Iris pigment epithelial cell (primary cell): ENCODE measurements around the gene HTR1B.

Experiments
- DNase-seq: peaks from one replicate; pipeline ENCODE4 v3.0.0-alpha.2; 2011; ENCODE audit warnings: low read depth

The HTR1B gene, protein sequence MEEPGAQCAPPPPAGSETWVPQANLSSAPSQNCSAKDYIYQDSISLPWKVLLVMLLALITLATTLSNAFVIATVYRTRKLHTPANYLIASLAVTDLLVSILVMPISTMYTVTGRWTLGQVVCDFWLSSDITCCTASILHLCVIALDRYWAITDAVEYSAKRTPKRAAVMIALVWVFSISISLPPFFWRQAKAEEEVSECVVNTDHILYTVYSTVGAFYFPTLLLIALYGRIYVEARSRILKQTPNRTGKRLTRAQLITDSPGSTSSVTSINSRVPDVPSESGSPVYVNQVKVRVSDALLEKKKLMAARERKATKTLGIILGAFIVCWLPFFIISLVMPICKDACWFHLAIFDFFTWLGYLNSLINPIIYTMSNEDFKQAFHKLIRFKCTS

DNA sequence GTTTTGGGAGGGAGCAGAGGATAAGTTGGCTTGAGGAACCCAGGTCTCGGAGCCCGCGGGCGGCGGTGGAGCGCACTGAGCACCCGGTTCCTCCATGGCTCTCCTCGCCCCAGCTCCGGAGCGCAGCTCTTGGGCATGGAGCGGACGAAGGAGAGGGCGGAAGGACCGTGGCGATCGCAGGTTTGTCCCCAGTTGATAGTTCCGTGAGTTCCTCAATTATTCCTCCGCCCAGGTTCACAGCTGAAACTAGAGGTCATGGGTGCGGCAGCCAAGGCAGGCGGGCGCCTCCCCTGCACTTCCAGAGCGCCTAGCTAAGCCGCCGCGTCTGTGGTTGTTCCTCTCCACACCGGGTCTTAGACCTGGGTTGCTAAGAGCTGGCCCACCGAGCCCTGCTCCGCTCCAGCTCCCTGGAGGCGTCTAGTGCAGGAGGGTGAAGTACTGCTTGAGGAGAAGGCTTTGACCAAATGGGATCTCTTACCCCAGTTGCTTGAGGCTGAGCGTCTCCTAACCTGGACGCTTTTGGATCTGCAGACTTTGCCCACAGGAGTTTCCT, at the start of gene HTR1B:
Gene HTR1B (minus strand): TSS at position 184 of the 553 bp plus-strand sequence. CDS start 88 bp downstream, at position 96.
- DNase-seq: peak; percentile 70

GRCh38 chr6:77512554-77512953, 49.3 kb upstream of the HTR1B start:
- DNase-seq: no peak

GRCh38 chr6:77511860-77512259, 48.6 kb upstream of the HTR1B start:
- DNase-seq: no peak

- DNase-seq: peak; percentile 52
Observed at GRCh38 chr6:77502981-77503380, 39.7 kb upstream of the HTR1B start.

GRCh38 chr6:77492530-77492929, 29.2 kb upstream of the HTR1B start:
- DNase-seq: no peak

DNA sequence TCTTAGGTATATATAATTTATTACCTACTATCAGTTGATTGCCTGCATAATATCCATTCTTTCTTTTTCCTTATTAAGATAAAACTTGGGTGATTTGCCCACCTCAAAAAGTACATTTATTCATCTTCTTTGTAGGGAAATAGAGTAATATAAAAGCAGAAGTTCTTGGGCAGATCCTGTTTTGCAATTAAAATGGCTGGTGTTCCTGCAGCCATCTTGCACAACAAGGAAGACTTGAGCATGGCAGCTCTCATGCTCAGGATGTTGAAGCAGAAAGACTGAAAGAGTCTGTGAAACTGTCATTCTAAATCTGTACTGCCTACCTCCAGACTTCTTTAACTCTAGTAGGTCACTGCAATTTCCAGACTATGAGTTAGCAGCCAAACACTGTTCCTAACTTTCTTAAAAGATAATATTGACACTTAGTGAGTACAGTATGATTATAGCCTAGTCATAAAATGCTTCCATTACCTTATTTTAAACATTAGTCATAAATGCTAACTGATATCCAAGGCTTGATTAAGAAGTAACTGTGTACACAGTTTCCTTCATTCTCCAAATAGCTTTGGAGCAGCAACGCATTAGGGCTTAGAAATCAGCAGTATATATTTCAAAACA, 24.6 kb upstream of the HTR1B start:
- no peak for DNase-seq

DNA sequence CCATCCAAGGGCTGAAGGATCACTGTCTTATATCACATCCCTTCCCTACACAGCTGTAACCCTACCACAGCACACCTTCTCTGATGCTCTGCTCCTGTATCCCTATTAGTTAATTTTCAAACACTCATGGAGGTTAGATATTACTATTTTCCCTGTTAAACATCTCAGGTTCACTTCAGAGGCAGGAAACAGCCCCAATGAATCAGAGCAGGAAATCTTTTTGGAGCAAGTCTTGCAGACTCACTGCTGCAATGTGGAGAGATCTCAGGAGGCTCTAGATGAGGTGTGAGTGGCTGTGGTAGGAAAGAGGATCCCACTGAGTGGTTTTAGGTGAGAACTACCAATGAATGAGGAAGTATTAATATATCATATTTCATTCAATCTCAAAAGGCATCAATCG, 19.7 kb upstream of the HTR1B start:
- no peak for DNase-seq

GRCh38 chr6:77474973-77475372, 11.7 kb upstream of the HTR1B start:
- no peak for DNase-seq

GRCh38 chr6:77474286-77474956, 11.1 kb upstream of the HTR1B start:
- no peak for DNase-seq

GRCh38 chr6:77470983-77471382, 7.7 kb upstream of the HTR1B start:
- DNase-seq: peak; percentile 87

GRCh38 chr6:77468939-77469338, 5.6 kb upstream of the HTR1B start:
- DNase-seq: no peak

- DNase-seq: no peak
Observed at GRCh38 chr6:77466451-77467437, 3.5 kb upstream of the HTR1B start.

GRCh38 chr6:77466055-77466450, 2.8 kb upstream of the HTR1B start:
- DNase-seq: peak; percentile 79

- DNase-seq: no peak
Observed at GRCh38 chr6:77464495-77464867, 1.2 kb upstream of the HTR1B start.

DNA sequence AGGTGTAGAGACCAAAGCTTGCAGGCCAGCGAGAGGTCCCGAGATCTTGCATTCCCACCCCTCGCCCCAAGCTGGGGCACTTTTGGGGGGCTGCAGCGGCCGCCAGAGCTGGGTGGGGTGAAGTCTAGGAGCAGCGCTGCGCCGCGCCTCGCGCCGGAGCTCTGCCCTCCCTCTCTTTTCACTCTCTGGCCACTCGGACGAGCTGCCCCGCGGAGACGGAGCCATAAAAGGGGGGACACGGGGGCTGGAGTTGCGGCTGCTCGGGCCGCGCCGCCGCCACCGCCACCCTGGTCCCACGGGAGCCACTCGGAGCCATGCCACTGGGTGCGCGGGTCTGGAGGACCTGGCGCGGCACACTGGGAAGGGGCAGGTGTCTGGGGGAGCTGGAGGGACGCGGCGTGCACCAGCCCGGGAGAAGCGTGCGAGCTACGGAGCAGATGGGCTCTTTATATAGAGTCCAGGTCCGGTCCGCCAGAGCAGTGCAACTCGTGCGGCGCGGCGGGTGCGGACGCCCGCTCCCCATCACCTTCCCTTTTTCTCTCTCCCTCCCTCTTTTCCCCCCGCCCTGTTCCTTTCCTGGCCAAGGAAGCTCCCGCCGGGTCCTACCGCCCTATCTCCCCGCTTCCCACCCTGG, 687 bp upstream of the HTR1B start:
- peak; percentile 55 for DNase-seq

DNA sequence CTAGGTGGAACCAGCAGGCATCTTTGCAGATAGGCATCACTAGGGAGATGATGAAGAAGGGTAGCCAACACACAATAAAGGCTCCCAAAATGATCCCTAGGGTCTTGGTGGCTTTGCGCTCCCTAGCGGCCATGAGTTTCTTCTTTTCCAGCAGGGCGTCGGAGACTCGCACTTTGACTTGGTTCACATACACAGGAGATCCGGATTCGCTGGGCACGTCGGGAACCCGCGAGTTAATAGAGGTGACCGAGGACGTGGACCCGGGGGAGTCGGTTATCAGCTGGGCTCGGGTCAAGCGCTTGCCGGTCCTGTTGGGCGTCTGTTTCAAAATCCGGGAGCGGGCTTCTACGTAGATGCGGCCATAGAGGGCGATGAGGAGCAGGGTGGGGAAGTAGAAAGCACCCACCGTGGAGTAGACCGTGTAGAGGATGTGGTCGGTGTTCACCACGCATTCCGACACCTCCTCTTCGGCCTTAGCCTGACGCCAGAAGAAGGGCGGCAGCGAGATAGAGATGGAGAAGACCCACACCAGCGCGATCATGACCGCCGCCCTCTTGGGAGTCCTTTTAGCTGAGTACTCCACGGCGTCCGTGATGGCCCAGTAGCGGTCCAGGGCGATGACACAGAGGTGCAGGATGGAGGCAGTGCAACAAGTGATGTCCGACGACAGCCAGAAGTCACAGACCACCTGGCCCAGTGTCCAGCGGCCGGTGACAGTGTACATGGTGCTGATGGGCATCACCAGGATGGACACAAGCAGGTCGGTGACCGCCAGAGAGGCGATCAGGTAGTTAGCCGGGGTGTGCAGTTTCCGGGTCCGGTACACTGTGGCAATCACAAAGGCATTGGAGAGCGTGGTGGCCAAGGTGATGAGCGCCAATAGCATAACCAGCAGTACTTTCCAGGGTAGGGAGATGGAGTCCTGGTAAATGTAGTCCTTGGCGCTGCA, 658 bp downstream of the HTR1B start:
- DNase-seq: peak; percentile 83

- DNase-seq: no peak
Observed at GRCh38 chr6:77461796-77462195, 1.5 kb downstream of the HTR1B start.

GRCh38 chr6:77458421-77458820, 4.9 kb downstream of the HTR1B start:
- DNase-seq: no peak

DNA sequence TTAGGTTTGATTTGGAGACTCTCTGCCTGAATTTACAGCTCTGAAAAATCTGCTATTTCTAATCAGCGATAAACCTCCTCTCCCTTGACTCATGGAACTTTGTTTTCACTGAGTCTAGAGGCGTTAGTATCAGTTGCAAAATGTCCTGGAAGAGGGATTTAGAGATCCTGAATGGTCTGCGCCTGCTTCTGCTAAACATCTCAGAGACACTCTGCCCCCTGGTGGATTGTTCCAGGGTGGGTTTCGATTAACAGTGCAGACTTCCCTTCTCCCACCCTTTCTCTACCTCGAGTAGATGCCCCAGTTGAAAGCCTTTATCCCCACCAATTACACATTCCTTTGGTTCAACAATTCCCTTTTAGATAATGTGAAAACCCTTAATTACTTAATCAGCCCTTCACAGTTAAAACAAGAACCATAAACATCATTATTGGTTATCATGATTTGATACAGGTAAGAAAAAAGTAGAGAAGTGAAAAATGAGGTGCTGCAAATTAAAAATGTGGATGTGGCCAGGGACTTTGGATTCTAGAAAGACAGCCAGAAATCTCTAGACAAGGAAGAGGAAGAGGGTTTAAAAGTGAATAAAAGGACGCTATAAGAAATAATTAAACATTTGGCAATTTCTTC, 5.5 kb downstream of the HTR1B start:
- DNase-seq: peak; percentile 97
